NCI-H1436 (cell line): ENCODE data around the gene CHKB.

Source experiments
- DNase-seq: peaks from one replicate; lab custom pipeline; 2025; lab: John Stamatoyannopoulos, UW

CHKB gene

GRCh38 chr22:50573491-50574382, 8.9 kb downstream of the CHKB start:
- DNase-seq = no peak

GRCh38 chr22:50572965-50573364, 9.7 kb downstream of the CHKB start:
- no peak for DNase-seq

- no peak for DNase-seq
These were observed 11.1 kb downstream of the CHKB start for GRCh38 chr22:50571264-50572175.

- DNase-seq = no peak
These were observed 11.8 kb downstream of the CHKB start for GRCh38 chr22:50570861-50571260.

- no peak for DNase-seq
These were observed 12.6 kb downstream of the CHKB start for GRCh38 chr22:50569896-50570535.

DNA sequence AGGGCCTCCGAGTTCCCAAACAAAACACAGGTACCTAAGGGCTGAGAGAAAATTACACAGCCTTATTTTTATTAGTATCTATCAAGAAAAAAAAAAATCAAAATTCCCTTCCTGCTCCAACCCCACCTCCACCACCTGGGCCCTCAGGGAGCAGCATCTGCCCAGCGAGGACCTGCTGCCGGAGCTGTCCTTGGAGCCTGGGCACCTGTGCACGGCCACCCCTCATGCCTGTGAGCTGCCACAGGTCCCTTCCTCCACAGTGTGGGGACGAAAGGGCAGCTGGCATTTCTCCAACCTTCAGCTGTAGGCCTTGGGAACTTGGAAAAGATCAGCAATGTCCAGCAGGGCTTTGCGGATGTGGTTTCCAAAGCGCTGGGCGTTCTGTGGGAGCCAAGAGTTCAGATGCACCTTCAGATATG, 13.6 kb downstream of the CHKB start:
- DNase-seq = no peak

DNA sequence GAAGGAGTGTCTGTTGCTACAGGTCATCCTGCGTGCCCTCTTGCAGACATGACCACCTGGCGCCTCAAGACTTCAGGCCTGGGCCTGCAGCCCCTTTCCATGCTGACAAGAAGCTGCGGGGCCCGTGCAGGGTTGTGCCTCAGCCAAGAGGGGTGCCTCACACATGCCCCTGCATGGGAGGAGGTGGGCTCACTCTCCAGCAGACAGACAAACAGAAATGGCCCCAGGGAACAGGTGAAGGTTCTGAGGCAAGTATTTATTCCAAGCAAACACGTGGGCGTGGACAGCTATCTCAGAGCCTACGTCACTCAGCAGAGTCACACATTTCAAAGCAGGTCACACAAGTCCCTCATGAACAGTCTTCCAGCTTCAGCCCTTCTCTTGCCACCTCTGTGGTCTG, 14.0 kb downstream of the CHKB start:
- no peak for DNase-seq

GRCh38 chr22:50567721-50568252, 14.9 kb downstream of the CHKB start:
- DNase-seq = no peak

DNA sequence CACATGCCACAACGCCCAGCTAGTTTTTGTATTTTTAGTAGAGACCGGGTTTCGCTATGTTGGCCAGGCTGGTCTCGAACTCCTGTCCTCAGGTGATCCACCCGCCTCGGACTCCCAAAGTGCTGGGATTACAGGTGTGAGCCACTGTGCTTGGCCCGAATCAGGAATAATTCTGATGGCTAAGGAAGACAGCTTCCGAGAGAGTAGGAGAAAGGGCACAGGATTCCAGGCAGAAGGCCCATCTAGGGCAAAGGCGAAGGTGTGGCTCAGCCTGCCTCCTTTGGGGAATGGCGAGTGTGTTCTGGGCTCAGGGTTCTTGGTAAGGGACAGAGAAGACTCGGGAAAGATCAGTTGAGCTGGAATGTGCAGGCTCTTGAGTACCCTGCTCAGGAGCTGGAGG, 18.4 kb downstream of the CHKB start:
- DNase-seq = no peak

DNA sequence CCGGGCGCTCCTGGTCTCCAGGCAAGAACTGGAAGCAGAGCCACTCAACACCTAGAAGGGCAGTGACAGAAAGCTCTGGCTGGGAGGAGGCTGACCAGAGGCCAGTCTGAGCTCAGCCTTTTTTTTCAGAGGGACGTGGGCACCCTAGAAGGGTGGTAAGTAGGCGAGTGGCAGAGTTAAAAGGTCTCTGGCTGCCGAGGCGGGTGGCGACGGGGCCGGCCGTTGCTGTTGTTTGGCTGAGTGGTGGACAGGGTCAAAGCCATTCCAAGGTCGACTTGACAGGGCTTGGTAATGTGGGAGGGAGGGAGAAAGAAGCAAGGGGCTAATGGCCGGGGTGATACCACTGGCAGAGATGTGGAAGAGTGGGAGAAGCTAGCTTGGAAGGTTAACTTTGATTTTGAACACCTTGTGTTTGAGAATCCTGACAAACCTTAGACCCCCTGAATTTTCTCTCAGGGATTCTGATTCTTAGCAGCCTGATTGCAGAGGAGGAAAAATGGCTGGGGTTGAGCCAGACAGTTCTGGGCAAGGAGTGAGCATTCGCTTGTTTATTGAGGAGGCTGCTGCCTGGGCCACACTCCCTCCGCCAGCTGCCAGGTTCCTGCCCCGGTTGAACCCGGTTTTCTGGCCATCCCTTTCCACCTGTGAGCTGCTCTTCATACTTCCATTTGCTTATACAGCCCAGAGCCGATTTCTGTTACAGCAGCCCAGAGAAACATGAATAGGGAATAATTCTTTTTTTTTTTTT, 19.1 kb downstream of the CHKB start:
- no peak for DNase-seq

DNA sequence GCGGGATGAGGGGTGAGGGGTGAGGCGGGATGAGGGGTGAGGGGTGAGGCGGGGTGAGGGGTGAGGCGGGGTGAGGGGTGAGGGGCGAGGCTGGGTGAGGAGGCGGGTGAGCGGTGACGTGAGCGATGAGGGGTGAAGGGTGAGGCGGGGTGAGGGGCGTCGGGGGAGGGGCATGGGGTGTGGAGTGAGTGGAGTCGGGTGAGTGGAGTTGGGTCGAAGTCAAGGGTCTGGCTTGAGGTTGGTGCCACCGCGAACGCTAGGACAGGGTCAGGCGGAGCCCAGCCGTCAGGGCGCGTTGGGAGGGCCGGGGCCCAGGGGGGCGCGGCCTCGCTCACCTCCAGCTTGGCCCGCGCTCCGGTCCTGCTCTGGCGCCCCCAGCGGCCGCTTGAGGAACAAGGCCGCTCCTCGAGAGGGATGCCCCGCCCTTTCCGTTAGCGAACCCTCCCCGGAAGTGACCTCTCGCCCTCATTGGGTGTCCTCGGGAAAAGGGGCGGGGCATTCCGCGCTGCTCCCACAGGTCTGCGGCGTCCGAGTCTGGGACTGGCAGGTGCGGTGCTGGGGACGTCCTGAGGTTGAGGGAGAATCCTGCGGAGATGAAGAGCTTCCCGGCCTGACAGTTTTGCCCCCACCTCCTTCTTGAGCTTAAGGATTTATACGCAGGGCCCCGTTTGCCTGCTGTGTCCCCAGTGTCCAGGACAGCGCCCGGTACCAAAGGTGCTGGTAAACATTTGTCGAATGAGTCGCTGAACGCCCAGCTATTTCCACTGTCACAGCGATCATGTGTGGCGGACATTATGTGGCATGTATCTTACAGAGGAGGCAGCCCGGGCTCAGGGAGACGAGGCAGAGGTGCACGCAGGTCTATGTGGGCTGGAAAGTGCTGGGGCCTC, 19.9 kb downstream of the CHKB start, which contains the start of gene SYCE3:
TSS of gene SYCE3 (minus strand) at position 397 of the 890 bp plus-strand sequence. CDS start 6,514 bp downstream, outside the sequence.
- peak; percentile 97 for DNase-seq

DNA sequence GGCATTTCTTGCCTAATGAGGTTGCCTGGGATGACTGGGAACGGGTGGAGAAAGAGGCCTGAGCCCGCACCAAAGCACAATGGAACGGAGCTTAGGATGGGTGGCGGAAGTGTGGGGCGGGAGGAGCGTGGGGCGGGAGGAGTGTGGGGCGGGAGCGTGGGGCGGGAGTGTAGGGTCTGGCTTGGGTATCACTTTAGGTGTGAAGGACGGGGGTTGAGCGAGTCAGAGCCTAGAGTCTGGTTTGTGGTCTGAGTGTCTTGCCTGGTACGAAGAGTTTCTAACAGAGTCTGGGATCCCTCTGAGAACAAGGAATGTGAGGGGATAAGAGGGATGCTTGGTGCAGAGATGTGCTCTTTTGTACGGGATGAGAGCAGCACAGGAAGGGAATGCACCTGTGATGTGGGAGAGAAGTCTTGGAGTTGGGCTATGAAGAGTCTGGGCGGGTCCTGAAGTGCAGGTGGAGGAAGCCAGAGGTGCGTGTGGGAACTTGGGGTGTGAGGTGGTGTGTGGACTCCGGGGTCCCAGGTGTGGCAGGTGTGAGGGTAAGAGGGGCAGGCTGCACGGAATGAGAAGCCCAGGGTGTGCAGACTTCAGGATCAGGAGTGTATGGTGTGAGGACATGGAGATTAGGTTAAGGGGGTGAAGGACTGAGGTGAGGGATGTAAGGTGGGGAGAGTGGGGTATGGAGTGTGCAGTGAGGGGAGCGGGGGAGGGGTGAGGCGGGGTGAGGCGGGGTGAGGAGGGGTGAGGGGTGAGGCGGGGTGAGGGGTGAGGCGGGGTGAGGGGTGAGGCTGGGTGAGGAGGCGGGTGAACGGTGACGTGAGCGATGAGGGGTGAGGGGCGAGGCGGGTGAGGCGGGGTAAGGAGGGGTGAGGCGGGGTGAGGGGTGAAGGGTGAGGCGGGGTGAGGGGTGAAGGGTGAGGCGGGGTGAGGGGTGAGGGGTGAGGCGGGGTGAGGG, 21.0 kb downstream of the CHKB start:
- no peak for DNase-seq

DNA sequence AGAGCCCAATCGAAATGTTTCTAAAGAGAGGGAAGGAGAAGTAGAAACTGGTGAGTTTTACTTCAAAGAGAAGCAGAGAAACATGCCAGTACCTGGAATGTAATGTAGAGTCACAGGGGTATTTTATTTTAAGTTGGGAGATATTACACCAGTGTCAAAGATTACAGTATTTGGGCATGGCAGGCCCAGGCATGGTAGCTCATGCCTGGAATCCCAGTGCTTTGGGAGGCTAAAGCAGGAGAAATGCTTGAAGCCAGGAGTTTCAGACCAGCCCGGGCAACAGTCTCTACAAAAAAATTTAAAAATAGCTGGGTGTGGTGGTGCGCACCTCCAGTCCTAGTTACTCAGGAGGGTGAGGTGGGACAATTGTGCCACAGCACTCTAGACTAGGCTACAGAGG, 22.6 kb downstream of the CHKB start:
- DNase-seq = no peak

- DNase-seq = no peak
These were observed 25.9 kb downstream of the CHKB start for GRCh38 chr22:50556703-50557102.

DNA sequence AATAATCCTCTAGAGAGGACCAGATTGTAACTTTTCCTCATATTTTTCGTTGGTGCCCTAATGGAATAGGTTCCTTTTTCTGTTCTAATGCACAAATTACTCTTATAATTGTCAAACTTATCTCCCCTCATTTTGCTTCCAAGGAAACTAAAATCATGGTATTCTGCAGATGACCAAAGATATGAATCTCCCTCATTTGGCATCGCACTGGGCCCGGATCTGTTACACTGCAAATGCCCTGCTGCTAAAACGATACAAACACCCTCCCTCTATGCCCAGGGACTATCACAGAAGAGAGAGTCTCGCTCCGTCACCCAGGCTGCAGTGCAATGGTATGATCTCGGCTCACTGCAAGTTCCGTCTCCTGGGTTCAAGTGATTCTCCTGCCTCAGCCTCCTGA, 29.3 kb downstream of the CHKB start:
- DNase-seq = no peak

DNA sequence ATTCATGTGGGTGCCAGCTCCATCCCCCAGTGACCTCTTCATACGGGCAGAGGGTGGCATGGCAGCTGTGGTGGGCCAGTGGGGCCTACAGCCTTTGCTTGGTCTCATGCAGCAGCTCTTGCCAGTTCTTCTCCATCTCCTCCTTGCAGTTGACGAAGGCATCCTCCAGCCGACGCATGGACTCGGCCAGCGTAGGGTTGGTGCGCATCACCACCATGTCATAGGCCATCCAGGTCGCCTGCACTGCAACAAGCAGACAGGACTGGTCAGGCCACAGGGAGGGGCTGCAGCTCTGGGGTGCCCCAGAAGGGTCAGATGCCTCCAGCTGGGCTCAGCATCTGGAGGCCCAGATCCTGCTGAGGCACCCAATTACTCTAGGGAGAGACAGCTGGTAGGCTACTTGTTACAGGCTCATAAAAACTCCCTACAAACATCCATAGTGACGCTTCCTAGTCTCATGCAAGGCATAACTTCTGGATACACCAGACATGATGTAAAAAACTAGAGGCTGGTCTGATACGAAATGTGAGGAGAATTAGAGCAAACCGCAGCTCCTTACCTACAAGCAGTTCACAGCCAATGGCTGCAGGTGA, 31.4 kb downstream of the CHKB start:
- DNase-seq = no peak

DNA sequence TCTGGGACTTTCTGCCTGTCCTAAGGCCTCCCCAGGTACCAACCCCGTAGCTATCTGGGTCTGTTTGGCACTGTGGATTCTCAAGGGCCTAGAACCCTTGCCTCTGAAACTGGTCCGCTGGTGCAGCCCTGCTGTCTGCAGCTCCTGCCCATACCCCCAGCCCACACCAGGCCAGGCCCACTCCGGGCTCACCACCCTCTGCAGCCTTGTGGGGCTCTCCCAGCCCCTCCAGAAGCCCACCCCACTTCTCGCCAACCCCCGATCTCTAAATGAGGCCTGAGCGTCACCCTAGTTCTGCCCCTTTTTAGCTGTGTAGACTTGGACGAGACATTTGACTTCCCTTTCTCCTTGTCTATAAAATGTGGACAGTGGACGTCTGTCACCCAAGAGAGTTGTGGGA, 32.3 kb downstream of the CHKB start:
- no peak for DNase-seq

- DNase-seq = no peak
These were observed 33.5 kb downstream of the CHKB start for GRCh38 chr22:50548921-50549790.
